Neural cell (in vitro differentiated cells): ENCODE measurements around the gene NCAM1. TPM values are rescaled to one million over a fixed set of nuclear protein-coding genes. Genes with fewer than 3 reads are reported as not detected.
A peak's percentile ranks its signal among the peaks of the same experiment; 100 is the strongest.
"Not testable (repeated sequence)": the region's sequence is repeated elsewhere in the genome, so short reads cannot be mapped to it uniquely, and the experiment has no call there.

ENCODE experiments used
- H2AFZ ChIP-seq: fragments of 200-600, 300-800 bp; sonication (generic), shearing (Covaris generic); 2 replicates; pipeline ENCODE4 v1.6.0; 2014; ENCODE audit warnings: low read depth, mild to moderate bottlenecking, antibody characterized with exemption, low read length, moderate library complexity
- H3F3A ChIP-seq: fragments of 200-600 bp; shearing (Covaris generic); 2 replicates; pipeline ENCODE4 v1.6.1; 2016; ENCODE audit warnings: mild to moderate bottlenecking, moderate library complexity, mixed read lengths, antibody characterized with exemption, low read length; ENCODE audit not compliant: insufficient read depth, poor library complexity, severe bottlenecking
- H3K27ac ChIP-seq: fragments of 200-600, 300-800 bp; sonication (generic), shearing (Covaris generic); 2 replicates; pipeline ENCODE4 v1.5.1; 2014; ENCODE audit warnings: mild to moderate bottlenecking, low read length, moderate library complexity
- H3K27me3 ChIP-seq: fragments of 300-800, 200-600 bp; sonication (generic), shearing (Covaris generic); 2 replicates; pipeline ENCODE4 v1.6.0; 2014; ENCODE audit warnings: mild to moderate bottlenecking, low read depth, low read length, moderate library complexity; ENCODE audit not compliant: insufficient read depth
- H3K36me3 ChIP-seq: fragments of 300-800, 200-600 bp; sonication (generic), shearing (Covaris generic); 2 replicates; pipeline ENCODE4 v1.5.1; 2014; ENCODE audit warnings: mild to moderate bottlenecking, antibody characterized with exemption, low read length, moderate library complexity; ENCODE audit not compliant: insufficient read depth
- H3K4me2 ChIP-seq: fragments of 300-800, 200-600 bp; sonication (generic), shearing (Covaris generic); 2 replicates; pipeline ENCODE4 v1.6.0; 2014; ENCODE audit warnings: mild to moderate bottlenecking, low read length
- H3K4me3 ChIP-seq: fragments of 300-800, 200-600 bp; sonication (generic), shearing (Covaris generic); 2 replicates; pipeline ENCODE4 v1.5.1; 2014; ENCODE audit warnings: mild to moderate bottlenecking, low read length, moderate library complexity
- H3K79me2 ChIP-seq: fragments of 200-600 bp; shearing (Covaris generic); replicated peaks from 2 replicates; pipeline ENCODE4 v1.6.0; 2014; ENCODE audit warnings: mild to moderate bottlenecking, low read length, moderate library complexity; ENCODE audit not compliant: insufficient read depth
- H3K9ac ChIP-seq: fragments of 300-800, 200-600 bp; sonication (generic), shearing (Covaris generic); 2 replicates; pipeline ENCODE4 v1.6.1; 2016; ENCODE audit warnings: mild to moderate bottlenecking, low read length, mixed read lengths
- H3K9me2 ChIP-seq: fragments of 200-600 bp; shearing (Covaris generic); 2 replicates; pipeline ENCODE4 v1.6.1; 2016; ENCODE audit warnings: mild to moderate bottlenecking, low read length, mixed read lengths; ENCODE audit not compliant: insufficient read depth
- H3K9me3 ChIP-seq: fragments of 200-600, 300-800 bp; sonication (generic), shearing (Covaris generic); 2 replicates; pipeline ENCODE4 v1.6.1; 2016; ENCODE audit warnings: mild to moderate bottlenecking, mixed run types, low read length, moderate library complexity, mixed read lengths
- H4K20me1 ChIP-seq: fragments of 200-600 bp; shearing (Covaris generic); 2 replicates; pipeline ENCODE4 v1.6.1; 2016; ENCODE audit warnings: mild to moderate bottlenecking, mixed run types; ENCODE audit not compliant: insufficient read depth
- CTCF ChIP-seq: fragments of 450-650 bp; IDR thresholded peaks from 2 replicates; pipeline ENCODE4 v1.5.1; 2014; ENCODE audit warnings: antibody characterized with exemption, mild to moderate bottlenecking, moderate library complexity; ENCODE audit not compliant: poor library complexity, severe bottlenecking
- EP300 ChIP-seq: fragments of 450-650 bp; conservative IDR thresholded peaks from 2 replicates; pipeline ENCODE4 v1.6.1; 2014; ENCODE audit warnings: antibody characterized with exemption, mild to moderate bottlenecking, moderate library complexity; ENCODE audit not compliant: poor library complexity, severe bottlenecking
- EZH2 ChIP-seq: fragments of 200-600, 300-800 bp; shearing (Covaris generic), sonication (generic); IDR thresholded peaks from 2 replicates; pipeline ENCODE4 v1.6.1; 2014; ENCODE audit warnings: antibody characterized with exemption, low read length, borderline replicate concordance, mild to moderate bottlenecking; ENCODE audit not compliant: insufficient read depth, poor library complexity, severe bottlenecking
- MXI1 ChIP-seq: fragments of 450-650 bp; conservative IDR thresholded peaks from 2 replicates; pipeline ENCODE4 v1.6.1; 2014; ENCODE audit warnings: antibody characterized with exemption, mild to moderate bottlenecking; ENCODE audit not compliant: poor library complexity, severe bottlenecking
- POLR2AphosphoS5 ChIP-seq: IDR thresholded peaks from 2 replicates; pipeline ENCODE4 v1.6.1; 2012
- RAD21 ChIP-seq: fragments of 450-650 bp; conservative IDR thresholded peaks from 2 replicates; pipeline ENCODE4 v1.6.1; 2014; ENCODE audit warnings: antibody characterized with exemption, mild to moderate bottlenecking, moderate library complexity
- REST ChIP-seq: IDR thresholded peaks from 2 replicates; pipeline ENCODE4 v1.6.1; 2012; ENCODE audit warnings: borderline replicate concordance
- SMC3 ChIP-seq: fragments of 450-650 bp; conservative IDR thresholded peaks from 2 replicates; pipeline ENCODE4 v1.6.1; 2014; ENCODE audit warnings: antibody characterized with exemption, mild to moderate bottlenecking, moderate library complexity; ENCODE audit not compliant: poor library complexity
- TAF1 ChIP-seq: IDR thresholded peaks from 2 replicates; pipeline ENCODE4 v1.6.1; 2012; ENCODE audit warnings: low read depth
- polyA minus RNA-seq: library from RNA; depleted of rRNA, polyadenylated mRNA; stranded (reverse); fragments of >200 nt; gene quantifications from 2 replicates; pipeline ENCODE4 v1.2.3, GENCODE V29; 2014
- polyA plus RNA-seq: library from polyadenylated mRNA; depleted of rRNA; stranded (reverse); fragments of >200 nt; gene quantifications from 2 replicates; pipeline ENCODE4 v1.2.3, GENCODE V29; 2014

NCAM1 gene
- polyA plus RNA-seq (120 and 158 TPM in 2 replicates), polyA minus RNA-seq (588 and 740 TPM in 2 replicates)

GRCh38 chr11:112961146-112961668 lies at the start of gene NCAM1:
TSS of gene NCAM1 (plus strand) at chr11:112961420.
- H3K36me3 ChIP-seq: no peaks in the 10 kb centered on the region
- peak within 1 kb of the TSS; percentile 41 for H3K4me2 ChIP-seq
- peaks cover 3% of the 10 kb centered on the region for H3F3A ChIP-seq
- TF ChIP-seq MXI1 (peak; percentile 48), SMC3 (peak; percentile 83), POLR2AphosphoS5 (peak; percentile 97), REST (peak; percentile 94), RAD21 (peak; percentile 78), EZH2 (no peak), EP300 (peak; percentile 95), TAF1 (peak; percentile 98), CTCF (peak; percentile 47)
- peak within 1 kb of the TSS; percentile 62 for H2AFZ ChIP-seq
- peak within 1 kb of the TSS; percentile 88 for H3K4me3 ChIP-seq
- H3K9me2 ChIP-seq: no peaks in the 10 kb centered on the region
- H3K79me2 ChIP-seq: peaks cover 39% of the 10 kb centered on the region
- H3K27me3 ChIP-seq: no peaks in the 10 kb centered on the region
- H3K9ac ChIP-seq: peak within 1 kb of the TSS; percentile 90
- peak within 1 kb of the TSS; percentile 96 for H3K27ac ChIP-seq
- H4K20me1 ChIP-seq: no peaks in the 10 kb centered on the region
- H3K9me3 ChIP-seq: no peaks in the 10 kb centered on the region

GRCh38 chr11:112922606-112923005 lies 38.6 kb upstream of the NCAM1 start:
- Histone ChIP-seq H4K20me1 (no peaks in the 10 kb centered on the region), H3K4me2 (no peak overlapping the region), H3K9ac (no peak overlapping the region), H3K4me3 (no peak overlapping the region), H3K36me3 (no peaks in the 10 kb centered on the region), H3F3A (no peaks in the 10 kb centered on the region), H3K9me3 (no peaks in the 10 kb centered on the region), H3K27ac (no peak overlapping the region), H2AFZ (no peak overlapping the region), H3K79me2 (no peaks in the 10 kb centered on the region), H3K27me3 (no peaks in the 10 kb centered on the region), H3K9me2 (no peaks in the 10 kb centered on the region)
- TF ChIP-seq MXI1: no peak
- TF ChIP-seq RAD21: no peak
- TF ChIP-seq EP300: no peak
- no peak for TF ChIP-seq CTCF
- TF ChIP-seq TAF1: no peak
- TF ChIP-seq SMC3: no peak
- no peak for TF ChIP-seq POLR2AphosphoS5
- no peak for TF ChIP-seq EZH2
- TF ChIP-seq REST: no peak

- H3K4me3 ChIP-seq, H2AFZ ChIP-seq, H3K27me3 ChIP-seq, H3K79me2 ChIP-seq, H3K4me2 ChIP-seq, H3K27ac ChIP-seq, H3K36me3 ChIP-seq, H3K9me2 ChIP-seq, H3K9ac ChIP-seq, H3F3A ChIP-seq, H4K20me1 ChIP-seq, H3K9me3 ChIP-seq: not testable (repeated sequence)
These were observed 36.4 kb upstream of the NCAM1 start for GRCh38 chr11:112924836-112925235.
